Peyer's patch (tissue), 4 donors: ENCODE data around the gene SH2D3A. TPM values are rescaled to one million over a fixed set of nuclear protein-coding genes. Genes with fewer than 3 reads are reported as not detected.

Experiments
- DNase-seq, 3 donors: peaks; one replicate each; pipeline ENCODE4 v3.0.0-alpha.2; 2017 to 2019
- H3K27ac ChIP-seq, 4 donors: fragments of 200-600 bp; sonication (generic); one replicate each; pipeline ENCODE4 v1.5.1; 2016 to 2019
- H3K27me3 ChIP-seq, 2 donors: fragments of 200-600 bp; sonication (generic); one replicate each; pipeline ENCODE4 v1.5.1; 2019
- H3K36me3 ChIP-seq, 3 donors: fragments of 200-600 bp; sonication (generic); one replicate each; pipeline ENCODE4 v1.5.1; 2016 to 2019
- H3K4me1 ChIP-seq, 4 donors: fragments of 200-600 bp; sonication (generic); one replicate each; pipeline ENCODE4 v1.5.1; 2016 to 2019
- H3K4me3 ChIP-seq, 4 donors: fragments of 200-600 bp; sonication (generic); 1 replicate in 3 of 4; 2 replicates in 1 of 4; pipeline ENCODE4 v1.5.1; 2016 to 2019; ENCODE audit warnings: mild to moderate bottlenecking in 1 of 4
- H3K9me3 ChIP-seq, 4 donors: fragments of 200-600 bp; sonication (generic); one replicate each; pipeline ENCODE4 v1.5.1; 2016 to 2019; ENCODE audit warnings: mild to moderate bottlenecking in 1 of 4
- POLR2A ChIP-seq, 2 donors: fragments of 450-650 bp; IDR thresholded peaks; one replicate each; pipeline ENCODE4 v1.5.1; 2017; ENCODE audit warnings: antibody characterized with exemption in 2 of 2, mild to moderate bottlenecking in 2 of 2, moderate library complexity in 2 of 2
- total RNA-seq, 4 donors: library from RNA; depleted of rRNA; stranded (reverse); fragments of >200 nt; gene quantifications; one replicate each; pipeline ENCODE4 v1.1.0, GENCODE V29; 2016
- TF ChIP-seq, protein P1 (sequence below), 6 experiments: fragments of 450-650 bp in 4 of 6; fragments of 200-600 bp in 2 of 6; sonication (generic) in 1 of 6; IDR thresholded peaks; one replicate each; pipeline ENCODE4 v1.5.1; 2017 to 2019; ENCODE audit warnings: antibody characterized with exemption in 6 of 6, mild to moderate bottlenecking in 3 of 6, moderate library complexity in 1 of 6

SH2D3A gene
- total RNA-seq, 4 donors from 2014 or later = 43.7 to 127 (median 91.9) TPM

DNA sequence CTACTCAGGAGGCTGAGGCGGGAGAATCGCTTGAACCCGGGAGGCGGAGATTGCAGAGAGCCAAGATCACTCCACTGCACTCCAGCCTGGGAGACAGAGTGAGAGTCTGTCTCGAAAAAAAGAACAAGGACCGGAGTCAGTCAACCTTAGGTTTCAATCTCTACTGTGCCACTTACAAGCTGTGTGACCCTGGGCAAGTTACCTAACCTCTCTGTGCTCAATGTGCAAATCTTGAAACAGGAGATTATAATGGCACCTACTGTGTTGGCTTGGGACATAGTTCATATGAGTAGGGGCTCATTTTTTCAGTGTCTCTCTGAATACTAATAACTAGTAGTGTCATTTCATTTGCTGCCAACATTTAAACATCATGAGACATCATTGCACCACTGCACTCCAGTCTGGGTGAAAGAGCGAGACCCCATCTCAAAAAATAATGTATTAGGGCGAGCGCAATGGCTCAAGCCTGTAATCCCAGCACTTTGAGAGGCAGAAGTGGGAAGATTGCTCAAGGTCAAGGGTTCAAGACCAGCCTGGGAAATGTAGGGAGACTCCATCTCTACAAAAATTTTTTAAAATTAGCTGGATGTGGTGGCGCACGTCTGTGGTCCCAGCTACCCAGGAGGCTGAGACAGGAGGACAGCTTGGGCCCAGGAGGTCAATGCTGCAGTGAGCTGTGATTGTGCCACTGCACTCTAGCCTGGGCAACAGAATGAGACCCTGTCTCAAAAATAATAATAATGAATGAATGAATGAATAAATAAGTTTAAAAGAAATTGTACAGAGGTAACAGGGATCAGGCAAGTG is 52.3 kb downstream of the SH2D3A start:
- H3K27ac ChIP-seq = no peak overlapping the region
- H3K27me3 ChIP-seq = no peaks in the 10 kb centered on the region
- no peak overlapping the region for H3K4me3 ChIP-seq
- DNase-seq = no peak
- no peaks in the 10 kb centered on the region for H3K36me3 ChIP-seq
- no peaks in the 10 kb centered on the region for H3K4me1 ChIP-seq
- no peak for TF ChIP-seq POLR2A (IDR thresholded peaks at IDR 0.05)
- TF ChIP-seq, protein P1, sequence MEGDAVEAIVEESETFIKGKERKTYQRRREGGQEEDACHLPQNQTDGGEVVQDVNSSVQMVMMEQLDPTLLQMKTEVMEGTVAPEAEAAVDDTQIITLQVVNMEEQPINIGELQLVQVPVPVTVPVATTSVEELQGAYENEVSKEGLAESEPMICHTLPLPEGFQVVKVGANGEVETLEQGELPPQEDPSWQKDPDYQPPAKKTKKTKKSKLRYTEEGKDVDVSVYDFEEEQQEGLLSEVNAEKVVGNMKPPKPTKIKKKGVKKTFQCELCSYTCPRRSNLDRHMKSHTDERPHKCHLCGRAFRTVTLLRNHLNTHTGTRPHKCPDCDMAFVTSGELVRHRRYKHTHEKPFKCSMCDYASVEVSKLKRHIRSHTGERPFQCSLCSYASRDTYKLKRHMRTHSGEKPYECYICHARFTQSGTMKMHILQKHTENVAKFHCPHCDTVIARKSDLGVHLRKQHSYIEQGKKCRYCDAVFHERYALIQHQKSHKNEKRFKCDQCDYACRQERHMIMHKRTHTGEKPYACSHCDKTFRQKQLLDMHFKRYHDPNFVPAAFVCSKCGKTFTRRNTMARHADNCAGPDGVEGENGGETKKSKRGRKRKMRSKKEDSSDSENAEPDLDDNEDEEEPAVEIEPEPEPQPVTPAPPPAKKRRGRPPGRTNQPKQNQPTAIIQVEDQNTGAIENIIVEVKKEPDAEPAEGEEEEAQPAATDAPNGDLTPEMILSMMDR (IDR thresholded peaks at IDR 0.05) = no peak
- no peaks in the 10 kb centered on the region for H3K9me3 ChIP-seq

DNA sequence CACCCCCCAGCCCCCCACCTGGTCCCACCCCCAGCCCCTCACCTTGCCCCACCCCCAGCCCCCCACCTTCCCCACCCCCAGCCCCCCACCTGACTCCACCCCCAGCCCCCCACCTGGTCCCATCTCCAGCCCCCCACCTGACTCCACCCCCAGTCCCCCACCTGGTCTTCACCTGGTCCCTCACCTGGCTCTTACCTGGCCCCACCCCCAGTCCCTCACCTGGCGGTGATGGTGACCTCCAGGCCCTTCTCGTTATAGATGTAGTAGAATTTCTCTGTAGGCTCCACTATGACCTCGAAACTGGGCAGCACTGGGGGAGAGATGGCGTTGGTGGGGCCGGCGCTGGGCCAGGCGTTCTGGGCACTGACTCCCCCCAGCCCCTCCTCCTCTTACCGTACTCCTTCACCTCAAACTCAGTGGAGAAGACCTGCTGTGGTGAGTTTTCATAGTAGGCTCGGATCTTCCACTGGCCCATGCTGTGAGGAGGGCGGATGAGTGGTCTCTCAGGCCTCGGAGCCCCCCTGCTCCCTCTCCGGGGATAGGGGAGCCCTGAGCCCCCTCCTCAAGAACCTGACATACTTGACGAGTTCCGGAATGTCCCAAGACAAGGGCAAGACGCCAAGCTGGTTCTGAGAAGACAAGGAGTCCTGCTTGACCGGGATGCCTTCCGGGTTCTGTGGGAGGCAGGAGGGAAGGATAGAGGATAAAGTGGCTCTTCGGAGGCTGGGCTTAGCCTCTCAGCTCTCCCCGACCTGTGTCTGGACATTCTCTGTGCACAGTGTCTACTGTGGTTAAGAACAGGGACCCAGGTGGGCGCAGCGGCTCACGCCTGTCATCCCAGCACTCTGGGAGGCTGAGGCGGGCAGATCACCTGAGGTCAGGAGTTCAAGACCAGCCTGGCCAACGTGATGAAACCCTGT is 53.2 kb downstream of the SH2D3A start:
- no peaks in the 10 kb centered on the region for H3K4me1 ChIP-seq
- H3K27ac ChIP-seq = no peak overlapping the region
- TF ChIP-seq, protein P1 (IDR thresholded peaks at IDR 0.05) = no peak
- no peak for TF ChIP-seq POLR2A (IDR thresholded peaks at IDR 0.05)
- H3K27me3 ChIP-seq = no peaks in the 10 kb centered on the region
- H3K36me3 ChIP-seq = no peaks in the 10 kb centered on the region
- H3K9me3 ChIP-seq = no peaks in the 10 kb centered on the region
- no peak overlapping the region for H3K4me3 ChIP-seq
- DNase-seq = no peak

DNA sequence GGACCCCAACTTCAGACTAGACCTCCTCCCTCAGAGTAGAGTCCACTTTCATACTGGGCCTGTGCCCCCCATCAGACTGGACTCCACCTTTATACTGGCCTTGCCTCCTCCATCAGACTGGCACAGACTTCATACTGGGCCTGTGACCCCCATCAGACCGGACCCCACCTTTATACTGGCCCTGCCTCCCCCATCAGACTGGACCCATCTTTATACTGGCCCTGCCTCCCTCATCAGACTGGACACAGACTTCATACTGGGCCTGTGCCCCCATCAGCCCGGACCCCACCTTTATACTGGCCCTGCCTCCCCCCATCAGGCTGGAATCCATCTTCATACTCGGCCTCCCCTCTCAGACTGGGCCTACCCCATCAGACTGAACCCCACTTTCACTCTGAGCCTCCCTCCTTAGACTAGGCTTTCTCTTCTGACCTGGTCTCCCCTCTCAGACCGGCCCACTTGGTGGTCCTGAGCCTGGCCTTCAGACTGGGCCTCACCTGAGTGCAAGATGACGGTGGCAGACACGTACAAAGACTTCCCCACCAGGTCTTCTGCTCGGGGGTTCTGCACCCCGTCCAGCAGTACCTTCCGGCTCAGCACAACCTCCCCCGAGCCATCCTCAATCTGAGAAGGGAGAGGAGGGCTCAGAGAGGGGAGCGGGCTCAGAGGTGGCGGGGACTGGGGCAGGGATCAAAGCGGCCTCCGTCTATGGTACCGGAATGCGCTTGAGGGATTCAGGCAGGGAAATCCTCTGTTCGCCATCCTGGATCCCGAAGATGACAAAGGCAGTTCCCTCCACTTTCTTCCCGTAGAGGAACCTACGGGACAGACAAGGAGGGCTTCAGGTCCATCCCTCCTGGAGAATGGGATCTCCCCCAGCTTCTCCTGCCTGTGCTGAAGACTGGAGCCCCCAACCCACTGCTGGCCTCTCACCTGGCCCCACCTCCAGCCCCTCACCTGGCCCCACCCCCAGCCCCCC is 54.3 kb downstream of the SH2D3A start:
- Histone ChIP-seq H3K4me3 (no peak overlapping the region), H3K36me3 (no peaks in the 10 kb centered on the region), H3K4me1 (no peaks in the 10 kb centered on the region), H3K9me3 (no peaks in the 10 kb centered on the region), H3K27ac (no peak overlapping the region), H3K27me3 (no peaks in the 10 kb centered on the region)
- no peak for TF ChIP-seq POLR2A (IDR thresholded peaks at IDR 0.05)
- TF ChIP-seq, protein P1 (IDR thresholded peaks at IDR 0.05) = no peak
- DNase-seq = no peak

DNA sequence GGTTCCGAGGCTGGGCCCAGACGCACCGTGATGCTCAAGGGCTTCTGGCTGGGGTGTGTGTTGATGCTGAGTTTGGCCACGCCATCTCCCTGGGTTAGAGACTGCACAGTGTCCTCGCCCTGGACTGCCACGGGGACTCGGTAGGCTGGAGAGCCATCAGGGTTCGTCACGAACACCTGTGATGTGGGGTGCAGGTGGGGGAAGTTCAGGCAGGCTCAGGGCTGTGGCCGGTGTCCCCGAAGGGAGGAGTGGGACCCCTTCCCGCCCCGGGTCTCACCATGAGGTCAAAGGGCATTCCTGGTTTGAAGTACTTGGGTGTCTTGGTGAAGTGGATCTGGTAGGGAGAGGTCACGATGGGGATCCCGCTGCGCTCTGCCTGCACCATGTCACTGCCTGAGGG is 55.0 kb downstream of the SH2D3A start:
- Histone ChIP-seq H3K4me3 (no peak overlapping the region), H3K27ac (no peak overlapping the region), H3K36me3 (no peaks in the 10 kb centered on the region), H3K9me3 (no peaks in the 10 kb centered on the region), H3K4me1 (no peaks in the 10 kb centered on the region), H3K27me3 (no peaks in the 10 kb centered on the region)
- TF ChIP-seq, protein P1 (IDR thresholded peaks at IDR 0.05) = no peak
- TF ChIP-seq POLR2A (IDR thresholded peaks at IDR 0.05) = no peak
- DNase-seq = no peak

DNA sequence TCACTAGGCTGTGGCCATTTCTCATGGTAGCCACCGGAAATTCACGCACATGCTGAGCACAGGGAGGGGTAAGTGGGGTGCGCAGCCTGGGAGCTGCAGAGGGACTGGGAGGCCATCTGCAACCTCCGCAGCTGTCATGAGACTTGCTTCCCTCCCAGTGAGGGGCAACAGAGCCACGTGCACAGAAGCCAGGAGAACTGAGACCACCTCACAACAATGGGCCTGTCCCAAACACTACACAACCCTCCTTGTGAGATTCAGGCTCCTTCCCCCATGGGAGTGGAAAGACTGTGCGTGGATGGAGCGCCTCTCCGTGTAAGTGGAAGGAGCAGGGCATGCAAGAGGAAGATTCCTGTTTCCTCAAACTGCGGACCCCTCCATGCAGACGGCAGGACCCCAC is 55.6 kb downstream of the SH2D3A start:
- Histone ChIP-seq H3K27me3 (no peaks in the 10 kb centered on the region), H3K4me3 (no peak overlapping the region), H3K4me1 (no peaks in the 10 kb centered on the region)

More for the DNA sequence above, 55.6 kb downstream of the SH2D3A start:
- Histone ChIP-seq H3K36me3 (no peaks in the 10 kb centered on the region), H3K27ac (no peak overlapping the region), H3K9me3 (no peaks in the 10 kb centered on the region)
- no peak for DNase-seq
- no peak for TF ChIP-seq POLR2A (IDR thresholded peaks at IDR 0.05)
- TF ChIP-seq, protein P1 (IDR thresholded peaks at IDR 0.05) = no peak
